Upper lobe of left lung (tissue), 6 donors: ENCODE measurements around the gene NDUFB10. TPM values are rescaled to one million over a fixed set of nuclear protein-coding genes. Genes with fewer than 3 reads are reported as not detected.
A peak's percentile ranks its signal among the peaks of the same experiment; 100 is the strongest.

Source experiments
- ATAC-seq, 2 donors: fragments of 200-7000 bp; cut with Tn5 transposase; one replicate each; pipeline ENCODE4 v1.9.1; 2022; ENCODE audit warnings: mild to moderate bottlenecking in 2 of 2, moderate library complexity in 2 of 2; ENCODE audit not compliant: low FRiP score in 2 of 2
- DNase-seq, 2 donors: peaks; one replicate each; pipeline ENCODE4 v3.0.0-alpha.2; 2019 to 2020
- H3K27ac ChIP-seq, 4 donors: fragments of 200-600 bp; sonication (generic); one replicate each; pipeline ENCODE4 v1.5.1; 2016 to 2019
- H3K27me3 ChIP-seq, 4 donors: fragments of 200-600 bp; sonication (generic); one replicate each; pipeline ENCODE4 v1.5.1; 2017 to 2019
- H3K36me3 ChIP-seq, 4 donors: fragments of 200-600 bp; sonication (generic); one replicate each; pipeline ENCODE4 v1.5.1; 2016 to 2019
- H3K4me1 ChIP-seq, 4 donors: fragments of 200-600 bp; sonication (generic); one replicate each; pipeline ENCODE4 v1.5.1; 2018 to 2019
- H3K4me3 ChIP-seq, 4 donors: fragments of 200-600 bp; sonication (generic); one replicate each; pipeline ENCODE4 v1.5.1; 2017 to 2019; ENCODE audit warnings: mild to moderate bottlenecking in 2 of 4, moderate library complexity in 1 of 4
- H3K9me3 ChIP-seq, 4 donors: fragments of 200-600 bp; sonication (generic); one replicate each; pipeline ENCODE4 v1.5.1; 2018 to 2019
- CTCF ChIP-seq, 6 experiments: fragments of 450-650 bp in 4 of 6; fragments of 200-600 bp in 2 of 6; sonication (generic) in 2 of 6; IDR thresholded peaks; one replicate each; pipeline ENCODE4 v1.5.1; 2016 to 2019; ENCODE audit warnings: antibody characterized with exemption in 6 of 6
- EP300 ChIP-seq, 4 donors: sonication (generic); formaldehyde crosslinking; IDR thresholded peaks; one replicate each; pipeline ENCODE4 v1.5.1; 2017; ENCODE audit warnings: antibody characterized with exemption in 4 of 4, control low read depth in 2 of 4
- POLR2A ChIP-seq, 4 donors: fragments of 450-650 bp; IDR thresholded peaks; one replicate each; pipeline ENCODE4 v1.5.1; 2016 to 2017; ENCODE audit warnings: antibody characterized with exemption in 4 of 4, mild to moderate bottlenecking in 2 of 4
- POLR2AphosphoS5 ChIP-seq, 2 donors: sonication (generic); formaldehyde crosslinking; IDR thresholded peaks; one replicate each; pipeline ENCODE4 v1.5.1; 2017; ENCODE audit warnings: antibody characterized with exemption in 2 of 2
- WGBS, 2 donors: methylation state at CpG; one replicate each; pipeline ENCODE4 v1.1.5; 2017 to 2018; 5-methylcytosine and 5-hydroxymethylcytosine counted together
- total RNA-seq, 6 donors: library from RNA; depleted of rRNA in 4 of 6; stranded (reverse); fragments of >200 nt in 4 of 6; gene quantifications; one replicate each; pipeline versions ENCODE4 v1.1.0 to v1.2.1, GENCODE V29; 2016 to 2021
- donor health status: DM: no; HTN: no; CAD: no; lungs with moderate emphysema.
- donor health status: DM: no; HTN: yes; CAD: no; lungs with severe emphysema.

NDUFB10 gene
- total RNA-seq, 6 donors from 2014 or later, result 76.5 to 245 (median 107) TPM

GRCh38 chr16:1976216-1976520 is 16.8 kb downstream of the NDUFB10 start:
- Histone ChIP-seq H3K4me3 (no peak overlapping the region), H3K27ac (no peak overlapping the region), H3K36me3 (peaks cover 14 to 52% (median 47%) of the 10 kb centered on the region in 4 donors), H3K9me3 (no peaks in the 10 kb centered on the region), H3K27me3 (peaks cover 0 to 23% (median 10%) of the 10 kb centered on the region in 4 donors), H3K4me1 (peaks cover 14 to 54% (median 26%) of the 10 kb centered on the region in 4 donors)
- WGBS, 2 donors, result 94 to 100% methylated on average over 2 to 8 of the region's 8 CpGs
- no peak for TF ChIP-seq POLR2A (IDR thresholded peaks at IDR 0.05)
- no peak for TF ChIP-seq CTCF (IDR thresholded peaks at IDR 0.05)
- no peak for TF ChIP-seq EP300 (IDR thresholded peaks at IDR 0.05)
- no peak for TF ChIP-seq POLR2AphosphoS5 (IDR thresholded peaks at IDR 0.05)
- ATAC-seq (no peak), DNase-seq (no peak)

GRCh38 chr16:1976951-1977874 is 17.9 kb downstream of the NDUFB10 start:
- no peaks in the 10 kb centered on the region for H3K9me3 ChIP-seq
- peaks cover 12 to 54% (median 24%) of the 10 kb centered on the region in 4 donors for H3K4me1 ChIP-seq
- no peak overlapping the region for H3K27ac ChIP-seq
- H3K4me3 ChIP-seq, result no peak overlapping the region
- peaks cover 14 to 52% (median 47%) of the 10 kb centered on the region in 4 donors for H3K36me3 ChIP-seq
- ATAC-seq (no peak), DNase-seq (no peak)
- peaks cover 0 to 24% (median 10%) of the 10 kb centered on the region in 4 donors for H3K27me3 ChIP-seq
- TF ChIP-seq POLR2AphosphoS5 (IDR thresholded peaks at IDR 0.05) (no peak), EP300 (IDR thresholded peaks at IDR 0.05) (no peak), CTCF (IDR thresholded peaks at IDR 0.05) (no peak), POLR2A (IDR thresholded peaks at IDR 0.05) (no peak)
- 94 to 99% methylated on average over 14 to 32 of the region's 33 CpGs for WGBS, 2 donors

GRCh38 chr16:1977875-1978268 is 18.5 kb downstream of the NDUFB10 start:
- peak in 1 of 2 donors; percentile 72 for DNase-seq
- 94% methylated on average over 15 of the region's 18 CpGs; no CpG with 5 or more reads in 1 of the 2 donors for WGBS, 2 donors
- peaks cover 7 to 48% (median 19%) of the 10 kb centered on the region in 4 donors for H3K4me1 ChIP-seq
- H3K27ac ChIP-seq, result no peak overlapping the region
- peaks cover 0 to 24% (median 10%) of the 10 kb centered on the region in 4 donors for H3K27me3 ChIP-seq
- H3K4me3 ChIP-seq, result no peak overlapping the region
- TF ChIP-seq CTCF (IDR thresholded peaks at IDR 0.05), result no peak
- TF ChIP-seq POLR2AphosphoS5 (IDR thresholded peaks at IDR 0.05), result no peak
- no peak for TF ChIP-seq POLR2A (IDR thresholded peaks at IDR 0.05)
- no peak for TF ChIP-seq EP300 (IDR thresholded peaks at IDR 0.05)
- peaks cover 14 to 52% (median 47%) of the 10 kb centered on the region in 4 donors for H3K36me3 ChIP-seq
- ATAC-seq, result no peak
- no peaks in the 10 kb centered on the region for H3K9me3 ChIP-seq

GRCh38 chr16:1978476-1979120 is 19.3 kb downstream of the NDUFB10 start:
- peaks cover 14 to 52% (median 47%) of the 10 kb centered on the region in 4 donors for H3K36me3 ChIP-seq

More at GRCh38 chr16:1978476-1979120, 19.3 kb downstream of the NDUFB10 start:
- peaks cover 6 to 48% (median 19%) of the 10 kb centered on the region in 4 donors for H3K4me1 ChIP-seq
- peak overlapping the region in 3 of 4 donors; percentile 44 to 55 (median 54) for H3K4me3 ChIP-seq
- no peak for ATAC-seq
- no peak for TF ChIP-seq EP300 (IDR thresholded peaks at IDR 0.05)
- TF ChIP-seq POLR2A (IDR thresholded peaks at IDR 0.05), result no peak
- peaks cover 0 to 24% (median 10%) of the 10 kb centered on the region in 4 donors for H3K27me3 ChIP-seq
- no peaks in the 10 kb centered on the region for H3K9me3 ChIP-seq
- peak overlapping the region; percentile 70 to 79 (median 76) for H3K27ac ChIP-seq
- WGBS, 2 donors, result 75 to 85% methylated on average over 13 to 33 of the region's 37 CpGs
- peak in 1 of 2 donors; percentile 87 for DNase-seq
